K562 (cell line): ENCODE data around the gene VMP1. TPM values are rescaled to one million over a fixed set of nuclear protein-coding genes. Genes with fewer than 3 reads are reported as not detected.

Source experiments
- CHD1 ChIP-seq: fragments of 200-600 bp; sonication (generic); IDR thresholded peaks from one replicate; pipeline ENCODE4 v1.6.1; 2012; ENCODE audit warnings: mild to moderate bottlenecking, moderate library complexity, low read length, inconsistent platforms
- CHD4 ChIP-seq: fragments of 200-600 bp; sonication (generic); IDR thresholded peaks from 3 replicates; pipeline ENCODE4 v1.6.1; 2012; ENCODE audit warnings: low read depth, mild to moderate bottlenecking, mixed read lengths, low read length, inconsistent platforms; ENCODE audit not compliant: insufficient read depth, insufficient replicate concordance, poor library complexity, severe bottlenecking
- EHMT2 ChIP-seq: fragments of 450-650 bp; IDR thresholded peaks from 2 replicates; pipeline ENCODE4 v1.6.1; 2018; ENCODE audit warnings: antibody characterized with exemption
- ERF ChIP-seq: fragments of 450-650 bp; formaldehyde crosslinking; IDR thresholded peaks from 2 replicates; pipeline ENCODE4 v1.4.0; 2020; ENCODE audit warnings: mild to moderate bottlenecking, mixed read lengths
- HNRNPL ChIP-seq: fragments of 200-400 bp; formaldehyde crosslinking; IDR thresholded peaks from 2 replicates; pipeline ENCODE4 v1.6.1; 2017; ENCODE audit warnings: low read depth, mild to moderate bottlenecking, low read length
- MCM3 ChIP-seq: fragments of 450-650 bp; IDR thresholded peaks from 2 replicates; pipeline ENCODE4 v1.6.1; 2016
- NFE2 ChIP-seq: IDR thresholded peaks from 2 replicates; pipeline ENCODE4 v1.6.1; 2014; ENCODE audit warnings: antibody characterized with exemption, low read depth
- PHTF2 ChIP-seq: fragments of 250-450 bp; sonication (Bioruptor Pico); IDR thresholded peaks from 2 replicates; pipeline ENCODE4 v1.5.0; 2021; ENCODE audit warnings: mild to moderate bottlenecking
- PYGO2 ChIP-seq: fragments of 450-650 bp; IDR thresholded peaks from 2 replicates; pipeline ENCODE4 v1.6.1; 2016; ENCODE audit warnings: mild to moderate bottlenecking, missing genetic modification characterization, moderate library complexity, missing compliant biosample characterization
- RNF2 ChIP-seq: sonication (generic); IDR thresholded peaks from 2 replicates; pipeline ENCODE4 v1.6.1; 2016
- SIN3A ChIP-seq, 2 experiments: fragments of 150-350 bp in 1 of 2; IDR thresholded peaks; 2 replicates each; pipeline ENCODE4 v1.6.1; 2011 to 2016; ENCODE audit warnings: borderline replicate concordance in 2 of 2, low read depth in 2 of 2, low read length in 2 of 2, mild to moderate bottlenecking in 2 of 2, moderate library complexity in 2 of 2; ENCODE audit not compliant: control insufficient read depth in 1 of 2
- SOX6 ChIP-seq: fragments of 450-650 bp; IDR thresholded peaks from 2 replicates; pipeline ENCODE4 v1.6.1; 2014; ENCODE audit warnings: mild to moderate bottlenecking
- TAF7 ChIP-seq: fragments of 450-650 bp; IDR thresholded peaks from 2 replicates; pipeline ENCODE4 v1.6.1; 2016; ENCODE audit warnings: missing genetic modification characterization, missing compliant biosample characterization
- TARDBP ChIP-seq: fragments of 450-650 bp; IDR thresholded peaks from 2 replicates; pipeline ENCODE4 v1.6.1; 2016
- ZNF217 ChIP-seq: sonication (generic); formaldehyde crosslinking; IDR thresholded peaks from 2 replicates; pipeline ENCODE4 v1.8.0; 2022; ENCODE audit warnings: mild to moderate bottlenecking, missing genetic modification reagents
- ZNF3 ChIP-seq: fragments of 250-450 bp; sonication (Bioruptor Pico); IDR thresholded peaks from 2 replicates; pipeline ENCODE4 v1.5.0; 2021; ENCODE audit warnings: mild to moderate bottlenecking, moderate library complexity
- ZNF311 ChIP-seq: fragments of 250-450 bp; sonication (Bioruptor Pico); IDR thresholded peaks from 2 replicates; pipeline ENCODE4 v1.4.0; 2020; ENCODE audit warnings: mild to moderate bottlenecking, moderate library complexity
- ZNF354B ChIP-seq: fragments of 250-450 bp; sonication (Bioruptor Pico); IDR thresholded peaks from 2 replicates; pipeline ENCODE4 v1.4.0; 2020
- polyA plus RNA-seq, 8 experiments: library from polyadenylated mRNA; depleted of rRNA in 4 of 8; stranded (reverse) in 5 of 8; unstranded in 3 of 8; fragments of >200 nt; fragmentation: Nextera tagmentation in 2 of 8; fragmentation: Illumina TruSeq in 1 of 8; extraction: Ambion mirVana in 2 of 8; extraction: Trizol in 1 of 8; gene quantifications; 2 replicates each; pipeline versions ENCODE4 v1.2.1 to v1.2.3, GENCODE V29; 2011 to 2014; ENCODE audit warnings: inconsistent platforms in 1 of 8, missing spikeins in 1 of 8
- total RNA-seq, 7 experiments: library from RNA; depleted of rRNA in 6 of 7; stranded (reverse); fragments of >200 nt in 6 of 7; fragmentation: Illumina TruSeq in 2 of 7; extraction: Trizol in 2 of 7; gene quantifications; 2 replicates each; pipeline versions ENCODE4 v1.2.1 to v1.2.3, GENCODE V29; 2011 to 2021; ENCODE audit warnings: low replicate concordance in 1 of 7
- TF ChIP-seq, protein P1 (sequence below), 2 experiments: IDR thresholded peaks; 2 replicates each; pipeline ENCODE4 v1.6.1; 2011; ENCODE audit warnings: borderline replicate concordance in 1 of 2, control low read depth in 1 of 2, low read depth in 1 of 2, low read length in 1 of 2, mild to moderate bottlenecking in 1 of 2, mixed read lengths in 1 of 2, moderate library complexity in 1 of 2; ENCODE audit not compliant: insufficient read depth in 1 of 2, insufficient read length in 1 of 2, poor library complexity in 1 of 2, severe bottlenecking in 1 of 2; ENCODE audit errors: extremely low read depth in 1 of 2
- TF ChIP-seq, protein P2 (sequence below), 2 experiments: fragments of 450-650 bp; IDR thresholded peaks; 2 replicates each; pipeline ENCODE4 v1.6.1; 2018; ENCODE audit warnings: mild to moderate bottlenecking in 2 of 2, low read depth in 1 of 2; ENCODE audit not compliant: partially characterized antibody in 2 of 2

The VMP1 gene
- total and polyA plus RNA-seq, 9 of the 15 experiments (the other 6 are each of a cell fraction or from before 2014, with no cell fraction given), result 123 to 304 (median 151) TPM

DNA sequence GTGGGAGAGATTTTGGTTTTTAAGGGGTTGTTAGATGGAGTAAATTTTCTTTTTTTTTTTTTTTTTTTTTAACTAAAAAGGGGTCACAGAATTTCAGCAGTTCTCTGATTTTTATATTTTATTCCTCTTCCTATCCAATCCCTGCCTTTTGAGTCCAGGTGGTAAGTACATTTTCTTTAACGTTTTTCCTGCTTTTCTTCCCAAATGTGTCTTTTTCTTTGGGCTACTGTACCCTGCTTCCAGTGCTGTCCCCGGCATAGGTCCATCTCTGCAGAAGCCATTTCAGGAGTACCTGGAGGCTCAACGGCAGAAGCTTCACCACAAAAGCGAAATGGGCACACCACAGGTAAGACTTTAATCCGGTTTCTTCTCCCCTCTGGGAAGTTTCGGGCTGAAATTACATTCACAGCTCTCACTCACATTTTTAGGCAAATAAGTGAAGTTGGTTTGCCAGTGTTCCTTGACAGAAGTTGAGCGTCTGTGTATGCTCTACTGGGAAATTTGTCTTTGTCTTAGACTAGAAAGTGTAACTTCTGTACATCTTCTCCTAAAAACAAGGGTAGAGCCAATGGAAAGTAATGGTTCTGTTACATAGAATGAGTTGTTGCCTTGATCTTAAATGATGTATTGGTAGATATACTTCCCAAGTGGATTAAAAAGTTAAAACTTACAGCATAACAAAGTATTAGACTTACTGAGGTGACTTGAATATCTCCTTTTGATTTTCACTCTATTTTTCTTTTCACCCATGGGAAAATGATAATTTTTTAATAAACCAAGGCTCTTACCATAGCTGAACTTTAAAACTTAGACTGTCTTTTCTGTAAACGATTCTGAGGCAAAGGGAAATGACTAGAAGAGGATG, 130.8 kb downstream of the VMP1 start (continued):
- TF ChIP-seq, protein P1, sequence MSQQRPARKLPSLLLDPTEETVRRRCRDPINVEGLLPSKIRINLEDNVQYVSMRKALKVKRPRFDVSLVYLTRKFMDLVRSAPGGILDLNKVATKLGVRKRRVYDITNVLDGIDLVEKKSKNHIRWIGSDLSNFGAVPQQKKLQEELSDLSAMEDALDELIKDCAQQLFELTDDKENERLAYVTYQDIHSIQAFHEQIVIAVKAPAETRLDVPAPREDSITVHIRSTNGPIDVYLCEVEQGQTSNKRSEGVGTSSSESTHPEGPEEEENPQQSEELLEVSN (IDR thresholded peaks at IDR 0.05; ENCODE audit: borderline replicate concordance in 1 of 2, extremely low read depth in 1 of 2, insufficient read depth in 1 of 2, insufficient read length in 1 of 2, low read depth in 1 of 2, low read length in 1 of 2, poor library complexity in 1 of 2, severe bottlenecking in 1 of 2), result no peak
- no peak for TF ChIP-seq ZNF311 (CRISPR knock-in tag)
- 0 out of 2 replicates have a peak, but pooled peaks have one; percentile 78 for TF ChIP-seq TAF7
- TF ChIP-seq ZNF354B, result no peak
- TF ChIP-seq, protein P2, sequence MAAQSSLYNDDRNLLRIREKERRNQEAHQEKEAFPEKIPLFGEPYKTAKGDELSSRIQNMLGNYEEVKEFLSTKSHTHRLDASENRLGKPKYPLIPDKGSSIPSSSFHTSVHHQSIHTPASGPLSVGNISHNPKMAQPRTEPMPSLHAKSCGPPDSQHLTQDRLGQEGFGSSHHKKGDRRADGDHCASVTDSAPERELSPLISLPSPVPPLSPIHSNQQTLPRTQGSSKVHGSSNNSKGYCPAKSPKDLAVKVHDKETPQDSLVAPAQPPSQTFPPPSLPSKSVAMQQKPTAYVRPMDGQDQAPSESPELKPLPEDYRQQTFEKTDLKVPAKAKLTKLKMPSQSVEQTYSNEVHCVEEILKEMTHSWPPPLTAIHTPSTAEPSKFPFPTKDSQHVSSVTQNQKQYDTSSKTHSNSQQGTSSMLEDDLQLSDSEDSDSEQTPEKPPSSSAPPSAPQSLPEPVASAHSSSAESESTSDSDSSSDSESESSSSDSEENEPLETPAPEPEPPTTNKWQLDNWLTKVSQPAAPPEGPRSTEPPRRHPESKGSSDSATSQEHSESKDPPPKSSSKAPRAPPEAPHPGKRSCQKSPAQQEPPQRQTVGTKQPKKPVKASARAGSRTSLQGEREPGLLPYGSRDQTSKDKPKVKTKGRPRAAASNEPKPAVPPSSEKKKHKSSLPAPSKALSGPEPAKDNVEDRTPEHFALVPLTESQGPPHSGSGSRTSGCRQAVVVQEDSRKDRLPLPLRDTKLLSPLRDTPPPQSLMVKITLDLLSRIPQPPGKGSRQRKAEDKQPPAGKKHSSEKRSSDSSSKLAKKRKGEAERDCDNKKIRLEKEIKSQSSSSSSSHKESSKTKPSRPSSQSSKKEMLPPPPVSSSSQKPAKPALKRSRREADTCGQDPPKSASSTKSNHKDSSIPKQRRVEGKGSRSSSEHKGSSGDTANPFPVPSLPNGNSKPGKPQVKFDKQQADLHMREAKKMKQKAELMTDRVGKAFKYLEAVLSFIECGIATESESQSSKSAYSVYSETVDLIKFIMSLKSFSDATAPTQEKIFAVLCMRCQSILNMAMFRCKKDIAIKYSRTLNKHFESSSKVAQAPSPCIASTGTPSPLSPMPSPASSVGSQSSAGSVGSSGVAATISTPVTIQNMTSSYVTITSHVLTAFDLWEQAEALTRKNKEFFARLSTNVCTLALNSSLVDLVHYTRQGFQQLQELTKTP (IDR thresholded peaks at IDR 0.05; ENCODE audit: low read depth in 1 of 2, partially characterized antibody in 2 of 2), result peak; percentile 88 to 100
- no peak for TF ChIP-seq PYGO2 (tag)
- no peak for TF ChIP-seq MCM3
- no peak; the same call in 1 of the 2 replicates for TF ChIP-seq ZNF3 (CRISPR knock-in tag)
- TF ChIP-seq ERF, result no peak
- no peak for TF ChIP-seq CHD4
- TF ChIP-seq EHMT2, result no peak
- 0 out of 2 replicates have a peak, but pooled peaks have one; percentile 18 for TF ChIP-seq HNRNPL
- TF ChIP-seq CHD1, result peak; percentile 100
- TF ChIP-seq SOX6, result no peak
- TF ChIP-seq PHTF2 (CRISPR knock-in tag), result 0 out of 2 replicates have a peak, but pooled peaks have one; percentile 53
- TF ChIP-seq NFE2, result no peak
- no peak for TF ChIP-seq ZNF217
- TF ChIP-seq RNF2, result no peak
- no peak for TF ChIP-seq TARDBP
- peak in 1 of 2 experiments; percentile 75; a peak in 2 of 4 replicates for TF ChIP-seq SIN3A (IDR thresholded peaks at IDR 0.05; ENCODE audit: borderline replicate concordance in 2 of 2, control insufficient read depth in 1 of 2, low read depth in 2 of 2, low read length in 2 of 2)
